Lower leg skin (tissue), 4 donors: ENCODE results near the gene KLHL40. TPM values are rescaled to one million over a fixed set of nuclear protein-coding genes. Genes with fewer than 3 reads are reported as not detected.
A peak's percentile ranks its signal among the peaks of the same experiment; 100 is the strongest.

Experiments used
- DNase-seq, 2 donors: peaks; one replicate each; pipeline ENCODE4 v3.0.0-alpha.2; 2019; ENCODE audit warnings: low spot score in 2 of 2
- H3K4me3 ChIP-seq: fragments of 200-600 bp; sonication (generic); 2 replicates; pipeline ENCODE4 v1.5.1; 2017; ENCODE audit warnings: mild to moderate bottlenecking, low read depth; ENCODE audit not compliant: poor library complexity, severe bottlenecking
- CTCF ChIP-seq, 3 donors: fragments of 450-650 bp; IDR thresholded peaks; one replicate each; pipeline ENCODE4 v1.5.1; 2016; ENCODE audit warnings: antibody characterized with exemption in 3 of 3, mild to moderate bottlenecking in 3 of 3, moderate library complexity in 2 of 3
- POLR2A ChIP-seq, 2 donors: fragments of 450-650 bp; IDR thresholded peaks; one replicate each; pipeline ENCODE4 v1.6.1; 2016 to 2017; ENCODE audit warnings: antibody characterized with exemption in 2 of 2, mild to moderate bottlenecking in 1 of 2, moderate library complexity in 1 of 2
- WGBS, 2 donors: methylation state at CpG; one replicate each; pipeline ENCODE4 v1.1.5; 2018; 5-methylcytosine and 5-hydroxymethylcytosine counted together
- intact Hi-C: fragments of 100-400 bp; cut with DNase I; formaldehyde crosslinking; loops from one replicate; pipeline ENCODE4 v1.15.0; 2023; ENCODE audit warnings: low total_unique reads
- total RNA-seq, 4 donors: library from RNA; depleted of rRNA; stranded (reverse); fragments of >200 nt; gene quantifications; one replicate each; pipeline ENCODE4 v1.1.0, GENCODE V29; 2016

KLHL40 gene
- total RNA-seq, 4 donors from 2014 or later, result not detected

- TF ChIP-seq POLR2A (IDR thresholded peaks at IDR 0.05) (no peak), CTCF (IDR thresholded peaks at IDR 0.05) (no peak)
- H3K4me3 ChIP-seq, result no peak overlapping the region
- no peak for DNase-seq
- WGBS, 2 donors, result 87 to 90% methylated on average over 22 of the region's 22 CpGs
- intact Hi-C loops, result no loop called here
Measured at GRCh38 chr3:42688487-42689420, 3.4 kb downstream of the KLHL40 start.

GRCh38 chr3:42689421-42690014 lies 4.2 kb downstream of the KLHL40 start:
- peak in 1 of 2 donors; percentile 79 for DNase-seq
- intact Hi-C loops, result loop anchor here (5.0 kb wide), 1 partner anchor 1648 kb away; the partner anchor contains the start of gene TCAIM
- 81% methylated on average over 9 of the region's 9 CpGs for WGBS, 2 donors
- H3K4me3 ChIP-seq, result no peak overlapping the region
- TF ChIP-seq CTCF (IDR thresholded peaks at IDR 0.05), result no peak
- TF ChIP-seq POLR2A (IDR thresholded peaks at IDR 0.05), result no peak

GRCh38 chr3:42690191-42690590 lies 4.9 kb downstream of the KLHL40 start:
- WGBS, 2 donors, result 84 to 87% methylated on average over 7 of the region's 7 CpGs
- TF ChIP-seq POLR2A (IDR thresholded peaks at IDR 0.05), result no peak
- no peak for TF ChIP-seq CTCF (IDR thresholded peaks at IDR 0.05)
- intact Hi-C loops, result loop anchor here (5.0 kb wide), 1 partner anchor 1647 kb away; the partner anchor contains the start of gene TCAIM

GRCh38 chr3:42690766-42691680 lies 5.7 kb downstream of the KLHL40 start:
- TF ChIP-seq POLR2A (IDR thresholded peaks at IDR 0.05), result no peak
- no peak for TF ChIP-seq CTCF (IDR thresholded peaks at IDR 0.05)
- WGBS, 2 donors, result 70 to 78% methylated on average over 10 of the region's 10 CpGs
- H3K4me3 ChIP-seq, result no peak overlapping the region
- intact Hi-C loops, result loop anchor here (5.0 kb wide), 1 partner anchor 1646 kb away; the partner anchor contains the start of gene TCAIM
- DNase-seq, result peak in 1 of 2 donors; percentile 80

More at GRCh38 chr3:42690191-42690590, 4.9 kb downstream of the KLHL40 start:
- no peak overlapping the region for H3K4me3 ChIP-seq
- DNase-seq, result peak in 1 of 2 donors; percentile 62
